Islet precursor cell (in vitro differentiated cells): ENCODE measurements around the gene LILRA2.
"Not testable (repeated sequence)": the region's sequence is repeated elsewhere in the genome, so short reads cannot be mapped to it uniquely, and the experiment has no call there.

Source experiments
- DNase-seq: peaks from one replicate; pipeline ENCODE4 v3.0.0-alpha.2; 2018

The LILRA2 gene

GRCh38 chr19:54573330-54573872, at the start of gene LILRA2:
TSS of gene LILRA2 (plus strand) at chr19:54573790. CDS start at chr19:54573879, 89 bp downstream.
- DNase-seq = no peak

GRCh38 chr19:54525636-54526035, 48.0 kb upstream of the LILRA2 start:
- DNase-seq = no peak

DNA sequence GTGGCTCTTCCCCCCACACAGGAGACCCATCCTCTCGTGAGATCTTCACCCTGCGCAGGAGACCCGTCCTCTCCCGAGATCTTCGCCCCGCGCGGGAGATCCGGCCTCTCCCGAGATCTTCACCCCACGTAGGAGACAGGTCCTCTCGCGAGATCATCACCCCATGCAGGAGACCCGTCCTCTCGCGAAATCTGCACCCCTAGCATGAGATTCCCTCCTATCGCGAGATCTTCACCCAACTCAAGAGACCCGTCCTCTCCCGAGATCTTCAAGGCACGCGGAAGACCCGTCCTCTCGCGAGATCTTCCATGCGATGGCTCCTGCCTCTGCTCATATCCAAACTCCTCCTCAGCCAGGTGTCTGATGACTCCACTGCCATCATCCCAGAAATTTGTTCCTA, 46.6 kb upstream of the LILRA2 start:
- DNase-seq = no peak

DNA sequence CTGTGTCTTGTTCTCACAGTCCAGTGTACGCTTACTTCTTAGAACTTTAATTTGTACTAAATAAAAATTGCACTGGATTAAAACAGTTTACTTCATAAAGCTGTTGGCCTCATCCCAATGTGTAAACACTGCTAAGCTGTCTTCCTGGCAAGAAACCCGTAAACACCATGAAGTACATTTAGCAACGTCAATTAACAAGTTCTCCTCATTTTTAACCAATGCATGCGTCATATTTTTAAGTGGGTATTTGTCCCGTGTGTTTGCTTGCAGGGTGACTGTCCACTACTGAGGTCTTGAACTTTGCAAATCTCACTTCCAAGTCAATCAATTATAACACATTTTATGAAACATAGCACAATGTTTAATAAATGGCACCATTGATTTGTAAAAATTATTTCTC, 42.7 kb upstream of the LILRA2 start:
- no peak for DNase-seq

DNA sequence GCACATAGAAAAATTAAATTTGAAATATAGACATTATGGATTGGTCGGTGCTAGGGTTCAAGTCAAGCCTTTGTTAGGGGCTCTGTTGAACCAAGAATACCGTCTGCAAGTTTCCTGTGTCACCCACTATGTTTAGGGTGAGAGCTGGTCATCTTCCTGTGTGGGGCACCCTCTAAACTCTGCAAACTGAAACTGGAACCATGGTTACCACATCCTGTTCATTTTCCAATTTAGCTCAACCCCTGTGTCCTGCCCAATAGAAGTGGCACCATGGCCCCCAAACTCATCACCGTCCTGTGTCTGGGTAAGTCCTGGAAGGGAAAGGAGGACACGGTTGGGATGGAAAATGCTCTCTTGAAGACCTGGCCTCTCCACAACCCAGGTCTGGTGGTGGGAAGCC, 41.1 kb upstream of the LILRA2 start:
- no peak for DNase-seq

GRCh38 chr19:54533476-54533875, 40.1 kb upstream of the LILRA2 start:
- no peak for DNase-seq

DNA sequence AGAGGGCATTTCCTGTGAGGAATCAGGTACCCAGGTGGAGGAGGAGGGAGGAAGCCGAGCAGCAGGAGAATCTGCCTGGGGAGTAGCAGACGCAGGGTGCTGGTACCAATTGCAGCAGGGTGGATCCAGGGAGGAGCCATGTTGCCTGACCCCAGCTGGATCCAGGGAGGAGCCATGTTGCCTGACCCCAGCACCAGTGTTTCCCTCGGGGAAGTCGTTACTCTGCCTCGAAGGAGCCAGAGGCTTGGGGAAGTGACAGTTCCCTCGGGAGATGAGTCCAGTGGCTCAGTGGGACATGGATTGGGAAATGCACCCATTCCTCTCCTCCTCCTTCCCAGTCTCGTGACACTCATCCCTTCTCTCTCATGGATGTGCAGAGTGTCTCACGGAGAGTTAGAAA, 39.4 kb upstream of the LILRA2 start:
- DNase-seq = no peak

DNA sequence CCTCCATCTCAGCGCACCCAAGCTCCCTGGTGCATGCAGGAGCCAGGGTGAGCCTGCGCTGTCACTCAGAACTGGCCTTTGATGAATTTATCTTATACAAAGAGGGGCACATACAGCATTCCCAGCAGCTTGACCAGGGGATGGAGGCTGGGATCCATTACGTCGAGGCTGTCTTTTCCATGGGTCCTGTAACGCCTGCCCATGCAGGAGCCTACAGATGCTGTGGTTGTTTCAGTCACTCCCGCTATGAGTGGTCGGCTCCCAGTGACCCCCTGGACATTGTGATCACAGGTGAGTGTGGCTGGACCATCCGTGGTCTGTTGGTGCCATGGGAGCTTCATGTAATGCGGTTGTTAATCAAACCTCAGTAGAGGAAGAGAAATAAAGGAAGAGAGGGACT, 38.0 kb upstream of the LILRA2 start:
- peak; percentile 20 for DNase-seq

- no peak for DNase-seq
These were observed 36.6 kb upstream of the LILRA2 start for GRCh38 chr19:54536956-54537355.

GRCh38 chr19:54541712-54542111, 31.9 kb upstream of the LILRA2 start:
- no peak for DNase-seq

- no peak for DNase-seq
These were observed 24.8 kb upstream of the LILRA2 start for GRCh38 chr19:54548806-54549205.

DNA sequence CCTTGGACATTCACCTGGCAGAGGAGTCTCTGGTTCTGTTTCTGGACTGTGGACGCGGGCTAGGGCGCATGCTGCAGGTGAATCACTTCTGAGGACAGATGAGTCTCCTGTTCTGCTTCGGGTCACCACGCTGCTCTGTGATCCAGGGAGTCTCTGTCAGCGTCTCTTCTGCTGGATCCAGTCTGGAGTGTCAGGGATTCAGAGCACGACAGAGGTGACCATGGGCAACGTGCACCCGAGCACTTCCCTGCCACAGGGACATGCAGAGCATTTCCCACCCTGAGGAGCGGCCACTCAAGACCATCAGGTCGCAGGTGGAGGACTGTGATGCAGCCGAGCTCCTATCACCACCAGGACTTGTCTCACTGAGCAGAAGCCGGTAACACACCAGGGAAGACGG, 24.4 kb upstream of the LILRA2 start:
- no peak for DNase-seq

- no peak for DNase-seq
These were observed 22.3 kb upstream of the LILRA2 start for GRCh38 chr19:54551293-54551692.

DNA sequence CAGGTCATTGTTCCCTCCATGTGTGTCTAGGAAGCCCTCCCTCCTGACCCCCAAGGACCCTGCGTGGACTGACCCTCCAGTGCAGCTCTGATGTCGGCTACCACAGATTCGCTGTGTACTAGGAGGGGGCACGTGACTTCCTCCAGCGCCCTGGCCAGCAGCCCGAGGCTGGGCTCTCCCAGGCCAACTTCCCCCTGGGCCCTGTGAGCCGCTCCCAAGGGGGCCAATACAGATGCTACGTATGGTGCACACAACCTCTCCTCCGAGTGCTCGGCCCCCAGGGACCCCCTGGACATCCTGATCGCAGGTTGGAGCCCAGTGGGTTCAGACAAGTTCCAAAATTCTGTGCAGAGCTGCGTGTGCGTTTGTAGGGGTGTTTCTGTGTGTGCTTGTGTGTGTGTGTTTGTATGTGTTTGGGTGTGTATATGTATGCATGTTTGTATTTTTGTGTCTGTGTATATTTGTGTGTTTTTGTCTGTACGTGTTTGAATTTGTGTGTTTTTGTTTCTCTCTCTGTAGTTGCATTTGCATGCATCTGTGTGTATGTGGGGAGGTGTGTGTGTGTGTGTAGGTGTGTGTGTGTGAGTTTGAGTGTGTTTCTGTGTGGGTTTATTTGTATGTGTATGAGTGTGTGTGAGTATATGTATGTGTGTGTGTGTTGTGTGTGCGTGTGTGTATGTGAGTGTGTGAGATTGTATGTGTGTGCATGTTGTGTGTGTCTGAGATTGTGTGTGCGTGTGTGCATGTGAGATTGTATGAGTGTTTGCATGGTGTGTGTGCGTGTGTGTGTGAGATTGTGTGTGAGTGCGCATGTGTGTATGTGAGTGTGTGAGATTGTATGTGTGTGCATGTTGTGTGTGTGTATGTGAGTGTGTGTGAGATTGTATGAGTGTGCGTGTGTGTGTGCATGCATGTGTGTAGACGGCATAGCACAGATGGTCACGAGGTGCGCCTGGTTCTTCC, 21.4 kb upstream of the LILRA2 start:
- DNase-seq = no peak

DNA sequence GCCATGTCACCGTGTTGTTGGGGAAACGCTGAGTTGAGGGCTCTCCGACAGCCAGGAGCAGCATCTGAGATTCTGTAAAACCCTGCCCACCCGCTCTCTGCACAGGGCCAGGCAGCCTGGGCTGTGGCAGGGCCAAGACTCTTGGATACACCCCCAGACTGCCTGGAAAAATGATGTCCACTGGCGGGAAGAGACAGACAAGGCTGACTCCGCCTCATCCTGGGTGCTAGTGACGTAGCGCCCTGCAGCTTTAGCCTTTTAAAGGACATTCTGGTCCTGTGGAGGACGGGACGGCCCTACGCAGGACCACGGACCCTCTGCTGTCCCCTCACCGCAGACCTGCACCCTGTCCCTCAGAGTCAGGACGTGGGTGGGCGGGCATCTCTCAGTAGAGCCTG, 20.7 kb upstream of the LILRA2 start:
- DNase-seq = no peak

DNA sequence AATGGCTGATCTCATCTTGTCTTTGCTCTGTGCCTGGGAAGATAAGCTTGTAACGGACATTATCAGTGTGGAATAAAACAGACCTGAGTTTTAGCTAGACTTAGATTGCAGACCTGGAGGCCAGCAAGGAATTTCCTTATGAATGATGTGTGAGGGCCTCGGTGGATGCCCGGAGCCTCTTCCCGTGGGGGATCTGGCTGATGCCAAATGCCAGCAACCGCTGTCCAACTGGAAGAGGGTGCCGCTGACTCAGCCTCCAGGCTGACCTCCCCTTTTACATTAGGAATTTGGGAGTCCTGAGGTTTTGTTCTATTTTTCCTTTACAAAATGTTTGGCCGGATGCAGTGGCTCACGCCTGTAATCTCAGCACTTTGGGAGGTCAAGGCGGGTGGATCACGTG, 19.6 kb upstream of the LILRA2 start:
- DNase-seq = no peak

DNA sequence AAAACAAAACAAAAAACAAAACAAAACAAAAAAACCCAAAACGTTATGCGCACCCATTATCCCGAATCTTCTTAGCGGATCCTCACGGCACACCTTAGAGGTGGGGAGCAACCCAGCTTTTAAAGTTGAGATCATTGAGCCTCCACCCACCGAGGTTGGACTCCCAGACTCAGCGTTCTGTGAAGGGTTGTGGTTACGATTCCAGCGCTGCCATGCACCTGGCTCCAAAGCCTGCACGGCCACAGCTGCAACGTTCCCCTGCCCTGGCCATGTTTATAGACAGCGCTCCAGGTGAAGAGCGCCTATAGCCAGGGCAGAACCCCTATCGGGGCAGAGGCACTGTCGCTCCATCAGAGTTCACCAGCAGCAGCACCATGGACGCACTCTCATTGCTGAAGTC, 18.7 kb upstream of the LILRA2 start:
- DNase-seq = no peak

- no peak for DNase-seq
These were observed 17.4 kb upstream of the LILRA2 start for GRCh38 chr19:54556194-54556593.

- DNase-seq = no peak
These were observed 15.3 kb upstream of the LILRA2 start for GRCh38 chr19:54558339-54558738.

- DNase-seq = no peak
These were observed 12.7 kb upstream of the LILRA2 start for GRCh38 chr19:54560881-54561385.

GRCh38 chr19:54561840-54562239, 11.8 kb upstream of the LILRA2 start:
- DNase-seq = no peak

DNA sequence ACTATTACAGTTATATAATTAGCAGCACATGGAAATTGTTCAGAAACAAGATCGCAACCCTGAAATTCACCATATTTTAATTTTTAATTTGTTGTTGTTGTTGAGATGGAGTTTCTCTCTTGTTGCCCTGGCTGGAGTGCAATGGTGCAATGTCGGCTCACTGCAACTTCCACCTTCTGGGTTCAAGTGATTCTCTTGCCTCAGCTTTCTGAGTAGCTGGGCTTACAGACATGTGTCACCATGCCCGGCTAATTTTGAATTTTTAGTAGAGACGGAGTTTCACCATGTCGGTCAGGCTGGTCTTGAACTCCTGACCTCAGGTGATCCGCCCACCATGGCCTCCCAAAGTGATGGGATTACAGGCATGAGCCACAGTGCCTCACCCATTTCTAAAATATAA, 10.4 kb upstream of the LILRA2 start:
- not testable (repeated sequence) for DNase-seq

DNA sequence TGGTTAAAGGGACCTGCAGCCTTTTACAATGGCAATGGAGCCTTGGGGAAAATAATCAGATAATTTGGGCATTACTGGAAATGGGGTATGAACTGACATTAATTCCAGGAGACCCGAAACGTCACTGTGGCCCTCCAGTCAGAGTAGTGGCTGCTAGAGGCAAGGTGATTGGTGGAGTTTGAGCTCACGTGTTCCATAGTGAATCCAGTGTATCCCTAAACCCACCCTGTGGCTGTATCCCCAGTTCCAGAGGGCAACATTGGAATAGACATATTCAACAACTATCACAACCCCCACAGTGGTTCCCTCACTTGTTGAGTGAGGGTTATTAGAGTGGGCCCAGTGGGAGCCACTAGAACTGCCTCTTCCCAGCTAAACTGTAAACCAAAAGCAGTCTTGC, 3.3 kb upstream of the LILRA2 start:
- no peak for DNase-seq
